ENCODE measurements around the gene KRTAP4-6.
"Not testable (repeated sequence)": the region's sequence is repeated elsewhere in the genome, so short reads cannot be mapped to it uniquely, and the experiment has no call there.

KRTAP4-6 gene

DNA sequence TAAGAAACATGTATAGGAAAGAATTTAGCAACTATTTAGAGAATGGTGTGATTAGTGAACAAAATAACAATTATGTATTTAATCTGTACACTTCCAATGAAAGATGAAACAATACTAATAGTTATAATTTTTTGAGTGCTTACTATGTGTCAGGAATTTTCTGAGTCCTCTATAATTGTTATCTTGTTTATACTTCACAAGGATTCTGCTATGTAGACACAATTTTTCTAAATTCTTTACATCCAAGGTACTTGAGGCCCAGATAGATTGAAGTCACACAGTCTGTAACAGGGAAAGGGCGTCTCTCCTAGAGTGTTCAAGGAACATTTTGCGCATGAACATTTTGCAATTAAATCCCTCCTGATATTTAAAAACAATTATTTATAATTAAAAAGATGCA, 15.3 kb downstream of the KRTAP4-6 start:
- Histone ChIP-seq H3K27me3 (ENCODE audit: control insufficient read depth in 5 of 5, insufficient read depth in 4 of 5, low read length in 5 of 5) (peaks cover 0 to 3% (median 0%) of the 10 kb centered on the region in 5 donors), H3K9me3 (ENCODE audit: control insufficient read depth in 5 of 5, low read length in 5 of 5) (peaks cover 0 to 3% (median 0%) of the 10 kb centered on the region in 5 donors), H3K9ac (ENCODE audit: low read length in 5 of 5) (no peak overlapping the region), H3K27ac (ENCODE audit: low read depth, low read length) (no peak overlapping the region), H3K4me3 (ENCODE audit: low read depth in 1 of 5, low read length in 5 of 5) (no peak overlapping the region), H3K4me1 (ENCODE audit: control insufficient read depth in 5 of 5, insufficient read depth in 5 of 5, low read length in 5 of 5) (peaks cover 0 to 3% (median 0%) of the 10 kb centered on the region in 5 donors), H3K36me3 (ENCODE audit: control insufficient read depth in 5 of 5, insufficient read depth in 5 of 5, low read length in 5 of 5) (no peaks in the 10 kb centered on the region)

DNA sequence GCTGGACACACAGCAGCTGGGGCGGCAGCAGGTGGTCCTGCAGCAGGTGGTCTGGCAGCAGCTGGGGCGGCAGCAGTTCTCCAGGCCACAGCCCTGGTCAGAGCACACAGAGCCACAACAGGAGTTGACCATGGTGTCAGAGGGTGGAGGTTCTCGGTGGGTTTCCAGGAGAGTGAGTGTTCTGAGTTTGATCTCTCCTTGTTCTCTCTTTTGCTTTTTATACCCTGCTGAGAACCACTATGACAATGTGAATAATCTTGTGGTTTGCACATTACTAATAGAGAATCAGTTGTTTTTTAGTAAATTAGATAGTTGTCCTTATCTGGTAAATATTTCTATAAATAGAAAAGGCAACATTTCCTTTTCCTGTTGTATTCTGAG, 16.4 kb downstream of the KRTAP4-6 start, which contains the start of gene KRTAP4-12:
Gene KRTAP4-12 (minus strand): TSS at position 192 of the 381 bp plus-strand sequence. CDS start 60 bp downstream, at position 132.
- not testable (repeated sequence) for H3K4me1 ChIP-seq (ENCODE audit: control insufficient read depth in 5 of 5, insufficient read depth in 5 of 5, low read length in 5 of 5); H3K27ac ChIP-seq (ENCODE audit: low read depth, low read length); H3K27me3 ChIP-seq (ENCODE audit: control insufficient read depth in 5 of 5, insufficient read depth in 4 of 5, low read length in 5 of 5); H3K36me3 ChIP-seq (ENCODE audit: control insufficient read depth in 5 of 5, insufficient read depth in 5 of 5, low read length in 5 of 5); H3K9me3 ChIP-seq (ENCODE audit: control insufficient read depth in 5 of 5, low read length in 5 of 5); H3K9ac ChIP-seq (ENCODE audit: low read length in 5 of 5); H3K4me3 ChIP-seq (ENCODE audit: low read depth in 1 of 5, low read length in 5 of 5)

GRCh38 chr17:41123292-41123990, 16.9 kb downstream of the KRTAP4-6 start:
- not testable (repeated sequence) for H3K4me1 ChIP-seq (ENCODE audit: control insufficient read depth in 5 of 5, insufficient read depth in 5 of 5, low read length in 5 of 5); H3K4me3 ChIP-seq (ENCODE audit: low read depth in 1 of 5, low read length in 5 of 5); H3K9ac ChIP-seq (ENCODE audit: low read length in 5 of 5); H3K9me3 ChIP-seq (ENCODE audit: control insufficient read depth in 5 of 5, low read length in 5 of 5); H3K27ac ChIP-seq (ENCODE audit: low read depth, low read length); H3K27me3 ChIP-seq (ENCODE audit: control insufficient read depth in 5 of 5, insufficient read depth in 4 of 5, low read length in 5 of 5); H3K36me3 ChIP-seq (ENCODE audit: control insufficient read depth in 5 of 5, insufficient read depth in 5 of 5, low read length in 5 of 5)

GRCh38 chr17:41121742-41122141, 18.6 kb downstream of the KRTAP4-6 start:
- no peak overlapping the region for H3K27ac ChIP-seq (ENCODE audit: low read depth, low read length)
- H3K9ac ChIP-seq (ENCODE audit: low read length in 5 of 5), result no peak overlapping the region
- H3K4me3 ChIP-seq (ENCODE audit: low read depth in 1 of 5, low read length in 5 of 5), result no peak overlapping the region
- no peaks in the 10 kb centered on the region for H3K36me3 ChIP-seq (ENCODE audit: control insufficient read depth in 5 of 5, insufficient read depth in 5 of 5, low read length in 5 of 5)
- peaks cover 0 to 3% (median 0%) of the 10 kb centered on the region in 5 donors for H3K9me3 ChIP-seq (ENCODE audit: control insufficient read depth in 5 of 5, low read length in 5 of 5)
- peaks cover 0 to 3% (median 0%) of the 10 kb centered on the region in 5 donors for H3K27me3 ChIP-seq (ENCODE audit: control insufficient read depth in 5 of 5, insufficient read depth in 4 of 5, low read length in 5 of 5)
- peaks cover 0 to 4% (median 0%) of the 10 kb centered on the region in 5 donors for H3K4me1 ChIP-seq (ENCODE audit: control insufficient read depth in 5 of 5, insufficient read depth in 5 of 5, low read length in 5 of 5)

DNA sequence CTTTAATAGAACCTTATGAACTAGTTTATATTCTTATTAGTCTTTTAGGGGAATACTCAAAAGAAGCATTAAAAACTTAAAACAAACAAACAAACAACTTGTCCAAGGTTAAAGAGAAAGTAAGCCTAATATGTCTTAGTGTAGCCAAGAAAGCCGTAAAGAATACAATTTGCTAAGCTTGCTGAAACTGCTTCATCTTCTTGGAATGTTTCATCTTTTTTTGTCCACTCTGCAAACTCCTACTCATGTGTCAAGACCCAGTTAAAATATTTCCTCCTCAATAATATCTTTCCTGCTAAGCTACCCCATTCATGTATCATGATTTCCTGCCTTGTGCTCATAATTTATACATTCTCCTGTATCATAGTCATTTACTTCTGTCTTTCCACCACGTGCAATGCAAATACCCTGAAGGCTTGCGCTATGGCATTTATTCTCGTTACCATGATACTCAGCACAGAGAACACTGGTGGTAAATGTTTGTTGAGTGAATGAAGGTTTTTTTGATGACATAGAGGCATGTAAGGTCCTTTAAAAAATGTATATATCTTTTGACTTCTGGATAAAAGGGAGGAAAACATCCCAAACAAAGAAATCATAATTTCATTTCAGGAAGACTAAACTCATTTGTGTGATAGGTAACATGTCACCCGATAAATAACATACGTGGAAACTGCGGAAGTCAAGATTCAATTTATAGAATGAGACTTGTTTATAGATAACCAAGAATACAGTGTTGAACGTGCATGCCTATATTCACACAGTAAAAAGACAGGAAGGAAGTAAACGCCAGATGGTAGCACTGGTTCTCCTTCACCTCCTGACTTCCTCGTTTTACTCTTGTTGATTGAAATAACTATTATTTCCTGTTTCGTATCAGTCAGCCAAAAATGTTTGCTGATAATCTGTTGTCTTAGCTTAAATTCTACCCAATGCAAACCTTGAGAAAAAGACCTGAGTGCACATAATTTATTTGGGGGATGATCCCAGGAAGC, 20.4 kb downstream of the KRTAP4-6 start:
- H3K36me3 ChIP-seq (ENCODE audit: control insufficient read depth in 5 of 5, insufficient read depth in 5 of 5, low read length in 5 of 5); H3K4me1 ChIP-seq (ENCODE audit: control insufficient read depth in 5 of 5, insufficient read depth in 5 of 5, low read length in 5 of 5); H3K9ac ChIP-seq (ENCODE audit: low read length in 5 of 5); H3K4me3 ChIP-seq (ENCODE audit: low read depth in 1 of 5, low read length in 5 of 5); H3K9me3 ChIP-seq (ENCODE audit: control insufficient read depth in 5 of 5, low read length in 5 of 5); H3K27ac ChIP-seq (ENCODE audit: low read depth, low read length); H3K27me3 ChIP-seq (ENCODE audit: control insufficient read depth in 5 of 5, insufficient read depth in 4 of 5, low read length in 5 of 5): not testable (repeated sequence)

GRCh38 chr17:41118721-41119120, 21.6 kb downstream of the KRTAP4-6 start:
- Histone ChIP-seq H3K9ac (ENCODE audit: low read length in 5 of 5) (no peak overlapping the region), H3K27ac (ENCODE audit: low read depth, low read length) (no peak overlapping the region), H3K9me3 (ENCODE audit: control insufficient read depth in 5 of 5, low read length in 5 of 5) (peaks cover 0 to 3% (median 0%) of the 10 kb centered on the region in 5 donors), H3K4me1 (ENCODE audit: control insufficient read depth in 5 of 5, insufficient read depth in 5 of 5, low read length in 5 of 5) (peaks cover 0 to 4% (median 0%) of the 10 kb centered on the region in 5 donors), H3K4me3 (ENCODE audit: low read depth in 1 of 5, low read length in 5 of 5) (no peak overlapping the region), H3K27me3 (ENCODE audit: control insufficient read depth in 5 of 5, insufficient read depth in 4 of 5, low read length in 5 of 5) (peaks cover 0 to 6% (median 0%) of the 10 kb centered on the region in 5 donors), H3K36me3 (ENCODE audit: control insufficient read depth in 5 of 5, insufficient read depth in 5 of 5, low read length in 5 of 5) (no peaks in the 10 kb centered on the region)

- not testable (repeated sequence) for H3K4me1 ChIP-seq (ENCODE audit: control insufficient read depth in 5 of 5, insufficient read depth in 5 of 5, low read length in 5 of 5); H3K27ac ChIP-seq (ENCODE audit: low read depth, low read length); H3K36me3 ChIP-seq (ENCODE audit: control insufficient read depth in 5 of 5, insufficient read depth in 5 of 5, low read length in 5 of 5); H3K9me3 ChIP-seq (ENCODE audit: control insufficient read depth in 5 of 5, low read length in 5 of 5); H3K4me3 ChIP-seq (ENCODE audit: low read depth in 1 of 5, low read length in 5 of 5); H3K27me3 ChIP-seq (ENCODE audit: control insufficient read depth in 5 of 5, insufficient read depth in 4 of 5, low read length in 5 of 5); H3K9ac ChIP-seq (ENCODE audit: low read length in 5 of 5)
Measured at GRCh38 chr17:41117846-41118386, 22.4 kb downstream of the KRTAP4-6 start, which contains the start of gene KRTAP4-11. TSS of gene KRTAP4-11 (minus strand) at chr17:41118373. CDS start at chr17:41118315, 58 bp downstream.

GRCh38 chr17:41116297-41116696, 24.0 kb downstream of the KRTAP4-6 start:
- no peaks in the 10 kb centered on the region for H3K36me3 ChIP-seq (ENCODE audit: control insufficient read depth in 5 of 5, insufficient read depth in 5 of 5, low read length in 5 of 5)
- no peak overlapping the region for H3K4me3 ChIP-seq (ENCODE audit: low read depth in 1 of 5, low read length in 5 of 5)
- H3K9me3 ChIP-seq (ENCODE audit: control insufficient read depth in 5 of 5, low read length in 5 of 5), result peaks cover 0 to 2% (median 0%) of the 10 kb centered on the region in 5 donors
- H3K4me1 ChIP-seq (ENCODE audit: control insufficient read depth in 5 of 5, insufficient read depth in 5 of 5, low read length in 5 of 5), result peaks cover 0 to 4% (median 0%) of the 10 kb centered on the region in 5 donors
- H3K27ac ChIP-seq (ENCODE audit: low read depth, low read length), result no peak overlapping the region
- peaks cover 0 to 3% (median 0%) of the 10 kb centered on the region in 5 donors for H3K27me3 ChIP-seq (ENCODE audit: control insufficient read depth in 5 of 5, insufficient read depth in 4 of 5, low read length in 5 of 5)
- no peak overlapping the region for H3K9ac ChIP-seq (ENCODE audit: low read length in 5 of 5)

DNA sequence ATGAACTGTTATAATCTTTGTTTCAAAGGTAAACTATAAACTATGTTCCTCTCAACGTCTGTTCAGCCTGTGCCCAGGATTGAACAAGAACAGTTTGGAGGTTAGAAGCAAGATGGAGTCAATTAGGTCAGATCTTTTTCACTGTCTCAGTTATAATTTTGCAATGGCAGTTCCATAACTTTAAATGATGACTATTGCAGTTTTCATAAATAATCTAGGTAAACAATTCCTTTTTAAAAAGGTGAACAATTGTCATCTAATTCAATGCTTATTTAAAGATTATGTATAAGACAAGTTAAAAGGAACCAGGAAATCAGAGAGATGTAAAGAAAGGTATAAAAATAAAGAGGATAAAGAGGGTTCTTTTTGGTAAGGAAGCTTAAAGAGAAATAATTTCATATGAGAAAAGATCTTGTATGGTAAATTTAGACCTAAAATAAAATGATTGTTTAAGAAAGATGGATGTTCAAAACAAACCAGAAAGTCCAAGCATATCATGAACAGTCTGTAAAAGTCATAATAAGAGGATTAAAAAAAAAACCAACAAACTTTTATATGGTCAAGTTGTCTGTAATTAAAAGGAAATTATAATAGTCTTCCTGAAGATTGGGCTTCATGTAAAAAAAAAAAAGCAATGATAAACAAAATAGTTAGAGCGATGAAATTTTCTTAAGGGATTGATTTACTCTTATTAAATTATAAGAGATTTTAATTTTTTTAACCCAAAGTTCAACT, 29.0 kb downstream of the KRTAP4-6 start:
- peaks cover 0 to 2% (median 0%) of the 10 kb centered on the region in 5 donors for H3K9me3 ChIP-seq (ENCODE audit: control insufficient read depth in 5 of 5, low read length in 5 of 5)
- no peak overlapping the region for H3K27ac ChIP-seq (ENCODE audit: low read depth, low read length)
- H3K36me3 ChIP-seq (ENCODE audit: control insufficient read depth in 5 of 5, insufficient read depth in 5 of 5, low read length in 5 of 5), result no peaks in the 10 kb centered on the region

More for the DNA sequence above, 29.0 kb downstream of the KRTAP4-6 start:
- H3K9ac ChIP-seq (ENCODE audit: low read length in 5 of 5), result no peak overlapping the region
- H3K4me1 ChIP-seq (ENCODE audit: control insufficient read depth in 5 of 5, insufficient read depth in 5 of 5, low read length in 5 of 5), result no peaks in the 10 kb centered on the region
- H3K4me3 ChIP-seq (ENCODE audit: low read depth in 1 of 5, low read length in 5 of 5), result no peak overlapping the region
- H3K27me3 ChIP-seq (ENCODE audit: control insufficient read depth in 5 of 5, insufficient read depth in 4 of 5, low read length in 5 of 5), result peaks cover 0 to 3% (median 2%) of the 10 kb centered on the region in 5 donors
